ENCODE data around the gene CD74. TPM values are rescaled to one million over a fixed set of nuclear protein-coding genes. Genes with fewer than 3 reads are reported as not detected.

The CD74 gene
- total RNA-seq, 2 experiments from 2014 or later, result 341 to 350 TPM

- Mint-ChIP-seq H3K4me1 (peaks cover 25% of the 10 kb centered on the region), H3K36me3 (peaks cover 23% of the 10 kb centered on the region), H3K27ac (peak overlapping the region; percentile 75), H3K9me3 (no peaks in the 10 kb centered on the region), H3K27me3 (no peaks in the 10 kb centered on the region), H3K4me3 (no peak overlapping the region)
- DNase-seq, result no peak
- POLR2A ChIA-PET, result interaction anchor here (4.7 kb wide), 1 partner anchor 8 kb away, joined by 32 read pairs; no protein-coding TSS in a partner anchor
- no peak for ATAC-seq (ENCODE audit: low read depth)
Observed at GRCh38 chr5:150402229-150402773, 10.4 kb downstream of the CD74 start.

GRCh38 chr5:150401376-150402228 is 11.1 kb downstream of the CD74 start:
- Mint-ChIP-seq H3K4me3 (no peak overlapping the region), H3K9me3 (no peaks in the 10 kb centered on the region), H3K27me3 (no peaks in the 10 kb centered on the region), H3K36me3 (peaks cover 23% of the 10 kb centered on the region), H3K27ac (peak overlapping the region; percentile 76), H3K4me1 (peaks cover 25% of the 10 kb centered on the region)
- DNase-seq (no peak), ATAC-seq (ENCODE audit: low read depth) (no peak)
- POLR2A ChIA-PET, result interaction anchor here (4.7 kb wide), 1 partner anchor 9 kb away, joined by 32 read pairs; no protein-coding TSS in a partner anchor

GRCh38 chr5:150401076-150401375 is 11.7 kb downstream of the CD74 start:
- POLR2A ChIA-PET, result interaction anchor here (2.4 to 4.7 kb wide), 2 partner anchors 9 to 12 kb away, joined by 9 to 32 read pairs; partner anchors contain the start of gene CD74
- H3K27ac Mint-ChIP-seq, result peak overlapping the region; percentile 3
- H3K27me3 Mint-ChIP-seq, result no peaks in the 10 kb centered on the region
- no peaks in the 10 kb centered on the region for H3K9me3 Mint-ChIP-seq
- H3K36me3 Mint-ChIP-seq, result peaks cover 28% of the 10 kb centered on the region
- H3K4me1 Mint-ChIP-seq, result peaks cover 25% of the 10 kb centered on the region
- ATAC-seq (ENCODE audit: low read depth), result no peak
- DNase-seq, result no peak
- H3K4me3 Mint-ChIP-seq, result no peak overlapping the region

- ATAC-seq (ENCODE audit: low read depth) (no peak), DNase-seq (no peak)
- Mint-ChIP-seq H3K4me1 (peaks cover 25% of the 10 kb centered on the region), H3K27me3 (no peaks in the 10 kb centered on the region), H3K36me3 (peaks cover 31% of the 10 kb centered on the region), H3K9me3 (no peaks in the 10 kb centered on the region), H3K27ac (peak overlapping the region; percentile 81), H3K4me3 (no peak overlapping the region)
- POLR2A ChIA-PET, result interaction anchor here (2.4 to 4.7 kb wide), 2 partner anchors 10 to 12 kb away, joined by 9 to 32 read pairs; partner anchors contain the start of gene CD74
Observed at GRCh38 chr5:150400316-150401075, 12.2 kb downstream of the CD74 start.

GRCh38 chr5:150399524-150400211 is 13.0 kb downstream of the CD74 start:
- POLR2A ChIA-PET, result interaction anchor here (1.0 to 4.7 kb wide), 4 partner anchors 11 to 36 kb away, joined by 3 to 32 read pairs (median 6); partner anchors contain the start of gene CD74
- no peaks in the 10 kb centered on the region for H3K9me3 Mint-ChIP-seq
- H3K4me1 Mint-ChIP-seq, result peaks cover 25% of the 10 kb centered on the region
- H3K27ac Mint-ChIP-seq, result peak overlapping the region; percentile 81
- no peak overlapping the region for H3K4me3 Mint-ChIP-seq
- H3K27me3 Mint-ChIP-seq, result no peaks in the 10 kb centered on the region
- DNase-seq, result no peak
- peaks cover 34% of the 10 kb centered on the region for H3K36me3 Mint-ChIP-seq
- peak; percentile 63 for ATAC-seq (ENCODE audit: low read depth)

- Mint-ChIP-seq H3K27me3 (no peaks in the 10 kb centered on the region), H3K27ac (peak overlapping the region; percentile 81), H3K36me3 (peaks cover 34% of the 10 kb centered on the region), H3K4me1 (peaks cover 25% of the 10 kb centered on the region), H3K4me3 (no peak overlapping the region), H3K9me3 (no peaks in the 10 kb centered on the region)
- ATAC-seq (ENCODE audit: low read depth) (peak; percentile 57), DNase-seq (peak; percentile 44)
- POLR2A ChIA-PET, result interaction anchor here (1.0 to 4.7 kb wide), 4 partner anchors 12 to 37 kb away, joined by 3 to 32 read pairs (median 6); partner anchors contain the start of gene CD74
Observed at GRCh38 chr5:150398722-150399523, 13.8 kb downstream of the CD74 start.

- no peak for ATAC-seq (ENCODE audit: low read depth)
- H3K9me3 Mint-ChIP-seq, result no peaks in the 10 kb centered on the region
- H3K27ac Mint-ChIP-seq, result peak overlapping the region; percentile 75
- H3K27me3 Mint-ChIP-seq, result no peaks in the 10 kb centered on the region
- no peak overlapping the region for H3K4me3 Mint-ChIP-seq
- no peak for DNase-seq
- H3K4me1 Mint-ChIP-seq, result peaks cover 25% of the 10 kb centered on the region
- POLR2A ChIA-PET, result interaction anchor here (4.7 kb wide), 1 partner anchor 12 kb away, joined by 32 read pairs; no protein-coding TSS in a partner anchor
- peaks cover 35% of the 10 kb centered on the region for H3K36me3 Mint-ChIP-seq
Observed at GRCh38 chr5:150397782-150398721, 14.7 kb downstream of the CD74 start.

GRCh38 chr5:150397146-150397781 is 15.4 kb downstream of the CD74 start:
- ATAC-seq (ENCODE audit: low read depth), result no peak
- no peaks in the 10 kb centered on the region for H3K27me3 Mint-ChIP-seq
- no peaks in the 10 kb centered on the region for H3K9me3 Mint-ChIP-seq
- POLR2A ChIA-PET, result interaction anchor here (0.7 kb wide), 1 partner anchor 18 kb away, joined by 3 read pairs; no protein-coding TSS in a partner anchor
- no peak overlapping the region for H3K4me3 Mint-ChIP-seq
- peaks cover 23% of the 10 kb centered on the region for H3K4me1 Mint-ChIP-seq
- no peak overlapping the region for H3K27ac Mint-ChIP-seq
- no peak for DNase-seq
- H3K36me3 Mint-ChIP-seq, result peaks cover 32% of the 10 kb centered on the region

- no peaks in the 10 kb centered on the region for H3K9me3 Mint-ChIP-seq
- H3K36me3 Mint-ChIP-seq, result peaks cover 28% of the 10 kb centered on the region
- H3K4me1 Mint-ChIP-seq, result peaks cover 21% of the 10 kb centered on the region
- POLR2A ChIA-PET, result no interaction called here
- no peak overlapping the region for H3K4me3 Mint-ChIP-seq
- H3K27me3 Mint-ChIP-seq, result no peaks in the 10 kb centered on the region
- ATAC-seq (ENCODE audit: low read depth) (no peak), DNase-seq (no peak)
- H3K27ac Mint-ChIP-seq, result peak overlapping the region; percentile 26
Observed at GRCh38 chr5:150396267-150396666, 16.4 kb downstream of the CD74 start.

- H3K27ac Mint-ChIP-seq, result no peak overlapping the region
- ATAC-seq (ENCODE audit: low read depth) (no peak), DNase-seq (no peak)
- H3K4me3 Mint-ChIP-seq, result no peak overlapping the region
- no peaks in the 10 kb centered on the region for H3K27me3 Mint-ChIP-seq
- peaks cover 21% of the 10 kb centered on the region for H3K4me1 Mint-ChIP-seq
- H3K36me3 Mint-ChIP-seq, result peaks cover 25% of the 10 kb centered on the region
- H3K9me3 Mint-ChIP-seq, result no peaks in the 10 kb centered on the region
- POLR2A ChIA-PET, result no interaction called here
Observed at GRCh38 chr5:150395688-150395975, 17.1 kb downstream of the CD74 start.

GRCh38 chr5:150394912-150395687 is 17.6 kb downstream of the CD74 start:
- DNase-seq (no peak), ATAC-seq (ENCODE audit: low read depth) (no peak)
- Mint-ChIP-seq H3K27ac (peak overlapping the region; percentile 21), H3K27me3 (no peaks in the 10 kb centered on the region), H3K4me1 (peaks cover 15% of the 10 kb centered on the region), H3K36me3 (peaks cover 21% of the 10 kb centered on the region), H3K4me3 (no peak overlapping the region), H3K9me3 (no peaks in the 10 kb centered on the region)
- POLR2A ChIA-PET, result no interaction called here
